Hepatocyte (in vitro differentiated cells): Measurements from ENCODE around the gene LLGL1. TPM values are rescaled to one million over a fixed set of nuclear protein-coding genes. Genes with fewer than 3 reads are reported as not detected.

Experiments used
- DNase-seq: peaks from one replicate; pipeline ENCODE4 v3.0.0-alpha.2; 2016; ENCODE audit warnings: low spot score
- H2AFZ ChIP-seq: fragments of 200-600 bp; sonication (generic); 2 replicates; pipeline ENCODE4 v1.6.0; 2016; ENCODE audit warnings: antibody characterized with exemption, mild to moderate bottlenecking
- H3K27ac ChIP-seq: fragments of 200-600 bp; sonication (generic); 2 replicates; pipeline ENCODE4 v1.5.1; 2016; ENCODE audit warnings: mild to moderate bottlenecking
- H3K27me3 ChIP-seq: fragments of 200-600 bp; sonication (generic); 2 replicates; pipeline ENCODE4 v1.6.1; 2016
- H3K36me3 ChIP-seq: fragments of 200-600 bp; sonication (generic); replicated peaks from 2 replicates; pipeline ENCODE4 v1.5.1; 2016; ENCODE audit warnings: low read depth; ENCODE audit not compliant: insufficient read depth
- H3K4me1 ChIP-seq: fragments of 200-600 bp; sonication (generic); 2 replicates; pipeline ENCODE4 v1.5.1; 2016; ENCODE audit warnings: mild to moderate bottlenecking, moderate library complexity; ENCODE audit not compliant: insufficient read depth
- H3K4me2 ChIP-seq: fragments of 200-600 bp; sonication (generic); 2 replicates; pipeline ENCODE4 v1.6.0; 2016
- H3K4me3 ChIP-seq: fragments of 200-600 bp; sonication (generic); 2 replicates; pipeline ENCODE4 v1.5.1; 2016; ENCODE audit warnings: mild to moderate bottlenecking
- H3K79me2 ChIP-seq: fragments of 200-600 bp; sonication (generic); 2 replicates; pipeline ENCODE4 v1.6.0; 2017; ENCODE audit warnings: mild to moderate bottlenecking
- H3K9me2 ChIP-seq: fragments of 200-600 bp; sonication (generic); replicated peaks from 2 replicates; pipeline ENCODE4 v1.6.0; 2017; ENCODE audit warnings: mild to moderate bottlenecking; ENCODE audit not compliant: insufficient read depth
- H3K9me3 ChIP-seq: fragments of 200-600 bp; sonication (generic); 2 replicates; pipeline ENCODE4 v1.5.1; 2016; ENCODE audit warnings: low read depth, mild to moderate bottlenecking
- H4K20me1 ChIP-seq: fragments of 200-600 bp; sonication (generic); 2 replicates; pipeline ENCODE4 v1.6.0; 2016; ENCODE audit warnings: mild to moderate bottlenecking; ENCODE audit not compliant: insufficient read depth, poor library complexity, severe bottlenecking
- EZH2 ChIP-seq: fragments of 200-600 bp; sonication (generic); IDR thresholded peaks from 2 replicates; pipeline ENCODE4 v1.6.1; 2016; ENCODE audit warnings: antibody characterized with exemption, mild to moderate bottlenecking, borderline replicate concordance
- EZH2phosphoT487 ChIP-seq: fragments of 200-600 bp; sonication (generic); IDR thresholded peaks from one replicate; pipeline ENCODE4 v1.6.1; 2018; ENCODE audit warnings: antibody characterized with exemption, mild to moderate bottlenecking, low read depth, moderate library complexity; ENCODE audit not compliant: unreplicated experiment, severe bottlenecking
- WGBS: methylation state at CpG from one replicate; pipeline ENCODE4 v1.1.6; 2016; ENCODE audit warnings: low lambda C conversion rate; ENCODE audit errors: missing lambda C conversion rate; 5-methylcytosine and 5-hydroxymethylcytosine counted together
- polyA plus RNA-seq: library from polyadenylated mRNA; unstranded; fragments of >200 nt; fragmentation: Nextera tagmentation; extraction: Ambion mirVana; gene quantifications from 2 replicates; pipeline ENCODE4 v1.2.1, GENCODE V29; 2016
- total RNA-seq: library from RNA; depleted of rRNA; stranded (reverse); fragments of >200 nt; gene quantifications from 2 replicates; pipeline ENCODE4 v1.2.3, GENCODE V29; 2014
- TF ChIP-seq, protein P1 (sequence below): fragments of 200-600 bp; sonication (generic); IDR thresholded peaks from 2 replicates; pipeline ENCODE4 v1.5.1; 2016; ENCODE audit warnings: antibody characterized with exemption, mild to moderate bottlenecking; ENCODE audit not compliant: poor library complexity

The LLGL1 gene
- total and polyA plus RNA-seq, 2 experiments from 2014 or later, result 5.4 to 51.9 TPM

DNA sequence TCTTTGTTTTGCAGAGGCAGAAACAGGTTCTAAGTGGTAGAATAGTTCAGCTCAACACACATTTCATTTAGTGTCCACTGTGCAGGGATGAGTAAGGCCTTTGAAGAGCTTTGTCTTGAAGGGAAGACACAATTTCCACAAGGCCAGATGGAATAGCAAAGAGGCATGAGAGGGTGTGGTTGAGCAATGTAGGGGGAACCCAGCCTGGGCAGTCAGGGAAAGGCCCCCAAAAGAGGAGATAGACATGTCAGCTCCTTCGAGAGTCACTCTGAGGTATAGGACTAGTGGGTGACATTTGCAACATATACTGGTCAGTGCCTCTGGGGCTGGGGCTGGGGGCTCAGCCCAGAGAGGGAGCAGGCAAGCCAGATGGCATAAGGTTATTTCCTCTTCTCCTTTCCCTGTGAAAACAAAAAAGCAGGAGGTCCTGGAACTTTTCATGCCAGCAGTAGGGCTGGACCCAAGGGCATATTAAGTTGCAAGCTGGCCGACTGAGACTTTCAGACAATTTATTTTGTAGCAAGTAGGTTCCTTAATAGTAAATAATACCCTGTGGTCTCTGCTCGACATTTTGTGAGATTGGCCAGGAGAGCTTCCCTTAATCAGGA lies 34.7 kb upstream of the LLGL1 start:
- H3K4me3 ChIP-seq, result no peak overlapping the region
- H3K79me2 ChIP-seq, result peaks cover 100% of the 10 kb centered on the region
- H3K9me2 ChIP-seq, result no peaks in the 10 kb centered on the region
- no peak for DNase-seq
- peak overlapping the region; percentile 30 for H3K27ac ChIP-seq
- H3K9me3 ChIP-seq, result no peaks in the 10 kb centered on the region
- H3K4me2 ChIP-seq, result peak overlapping the region; percentile 30
- no peak overlapping the region for H2AFZ ChIP-seq
- WGBS, result 60% methylated on average over 3 of the region's 3 CpGs
- H3K36me3 ChIP-seq, result no peaks in the 10 kb centered on the region
- TF ChIP-seq EZH2phosphoT487 (no peak), EZH2 (no peak)
- TF ChIP-seq, protein P1, sequence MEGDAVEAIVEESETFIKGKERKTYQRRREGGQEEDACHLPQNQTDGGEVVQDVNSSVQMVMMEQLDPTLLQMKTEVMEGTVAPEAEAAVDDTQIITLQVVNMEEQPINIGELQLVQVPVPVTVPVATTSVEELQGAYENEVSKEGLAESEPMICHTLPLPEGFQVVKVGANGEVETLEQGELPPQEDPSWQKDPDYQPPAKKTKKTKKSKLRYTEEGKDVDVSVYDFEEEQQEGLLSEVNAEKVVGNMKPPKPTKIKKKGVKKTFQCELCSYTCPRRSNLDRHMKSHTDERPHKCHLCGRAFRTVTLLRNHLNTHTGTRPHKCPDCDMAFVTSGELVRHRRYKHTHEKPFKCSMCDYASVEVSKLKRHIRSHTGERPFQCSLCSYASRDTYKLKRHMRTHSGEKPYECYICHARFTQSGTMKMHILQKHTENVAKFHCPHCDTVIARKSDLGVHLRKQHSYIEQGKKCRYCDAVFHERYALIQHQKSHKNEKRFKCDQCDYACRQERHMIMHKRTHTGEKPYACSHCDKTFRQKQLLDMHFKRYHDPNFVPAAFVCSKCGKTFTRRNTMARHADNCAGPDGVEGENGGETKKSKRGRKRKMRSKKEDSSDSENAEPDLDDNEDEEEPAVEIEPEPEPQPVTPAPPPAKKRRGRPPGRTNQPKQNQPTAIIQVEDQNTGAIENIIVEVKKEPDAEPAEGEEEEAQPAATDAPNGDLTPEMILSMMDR, result no peak
- no peaks in the 10 kb centered on the region for H3K27me3 ChIP-seq
- peaks cover 49% of the 10 kb centered on the region for H3K4me1 ChIP-seq
- H4K20me1 ChIP-seq, result peaks cover 94% of the 10 kb centered on the region

DNA sequence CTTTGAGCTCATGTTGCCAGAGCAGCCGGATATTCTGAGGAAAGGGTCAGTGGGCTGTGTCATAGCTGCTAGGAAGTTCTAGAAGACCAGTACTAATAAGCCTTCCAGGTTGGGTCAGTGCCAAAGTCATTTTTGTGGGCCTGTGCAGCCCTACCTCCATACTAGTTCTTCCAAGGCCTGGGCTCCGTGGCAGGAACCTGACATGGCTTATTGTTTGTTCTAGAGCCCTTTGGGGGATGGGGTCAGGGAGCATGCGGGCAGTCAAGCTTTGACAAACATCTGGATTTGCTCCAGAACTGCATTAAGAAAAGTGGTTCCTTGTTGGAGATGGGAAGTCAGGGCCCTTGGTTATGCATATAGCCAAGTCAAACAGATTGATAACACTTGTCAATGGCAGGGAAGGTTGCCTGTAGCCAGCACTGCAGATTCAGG lies 34.2 kb upstream of the LLGL1 start:
- H3K79me2 ChIP-seq, result peaks cover 100% of the 10 kb centered on the region
- H3K9me3 ChIP-seq, result no peaks in the 10 kb centered on the region
- peaks cover 44% of the 10 kb centered on the region for H3K4me1 ChIP-seq
- H3K27ac ChIP-seq, result peak overlapping the region; percentile 30
- H3K4me3 ChIP-seq, result no peak overlapping the region
- no peaks in the 10 kb centered on the region for H3K9me2 ChIP-seq
- WGBS, result 65% methylated on average over 3 of the region's 3 CpGs
- DNase-seq, result peak; percentile 29
- no peaks in the 10 kb centered on the region for H3K27me3 ChIP-seq
- H4K20me1 ChIP-seq, result peaks cover 94% of the 10 kb centered on the region
- no peaks in the 10 kb centered on the region for H3K36me3 ChIP-seq
- H2AFZ ChIP-seq, result no peak overlapping the region
- peak overlapping the region; percentile 30 for H3K4me2 ChIP-seq
- no peak for TF ChIP-seq EZH2
- no peak for TF ChIP-seq EZH2phosphoT487
- TF ChIP-seq, protein P1, result no peak

DNA sequence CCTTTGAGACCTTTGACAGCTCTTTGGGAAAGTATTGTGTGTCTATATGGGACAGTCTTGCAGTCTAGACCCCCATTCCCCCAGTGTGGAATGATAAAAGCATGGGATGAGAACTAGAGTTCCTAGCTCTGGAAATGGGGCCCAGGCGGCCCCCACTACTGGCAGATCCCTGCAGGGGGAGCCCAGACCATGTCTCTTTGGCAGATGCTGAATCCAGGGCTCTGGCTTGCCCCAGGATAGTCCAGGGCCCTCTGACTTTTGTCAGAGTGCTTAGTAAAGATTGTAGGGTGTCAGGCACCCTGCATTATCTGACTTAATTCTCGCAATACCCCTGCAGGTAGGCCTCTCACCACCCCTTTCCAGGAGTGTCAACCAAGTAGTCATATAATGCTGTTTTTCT lies 33.5 kb upstream of the LLGL1 start:
- no peak overlapping the region for H3K4me2 ChIP-seq
- no peak overlapping the region for H3K27ac ChIP-seq
- TF ChIP-seq EZH2 (no peak), EZH2phosphoT487 (no peak)
- TF ChIP-seq, protein P1, result peak; percentile 6
- H3K9me2 ChIP-seq, result no peaks in the 10 kb centered on the region
- no peak overlapping the region for H2AFZ ChIP-seq
- peaks cover 38% of the 10 kb centered on the region for H3K4me1 ChIP-seq
- no peak for DNase-seq
- H3K79me2 ChIP-seq, result peaks cover 100% of the 10 kb centered on the region
- 88% methylated on average over 2 of the region's 2 CpGs for WGBS
- no peaks in the 10 kb centered on the region for H3K36me3 ChIP-seq
- no peak overlapping the region for H3K4me3 ChIP-seq
- no peaks in the 10 kb centered on the region for H3K27me3 ChIP-seq
- H4K20me1 ChIP-seq, result peaks cover 94% of the 10 kb centered on the region
- no peaks in the 10 kb centered on the region for H3K9me3 ChIP-seq
